Measurements from ENCODE around the gene MECP2. TPM values are rescaled to one million over a fixed set of nuclear protein-coding genes. Genes with fewer than 3 reads are reported as not detected.
A peak's percentile ranks its signal among the peaks of the same experiment; 100 is the strongest.

Gene MECP2
- total and polyA plus RNA-seq, 2 of the 13 experiments (the other 11 are each of a cell fraction or from before 2014, with no cell fraction given) = 7.9 to 18.1 TPM

DNA sequence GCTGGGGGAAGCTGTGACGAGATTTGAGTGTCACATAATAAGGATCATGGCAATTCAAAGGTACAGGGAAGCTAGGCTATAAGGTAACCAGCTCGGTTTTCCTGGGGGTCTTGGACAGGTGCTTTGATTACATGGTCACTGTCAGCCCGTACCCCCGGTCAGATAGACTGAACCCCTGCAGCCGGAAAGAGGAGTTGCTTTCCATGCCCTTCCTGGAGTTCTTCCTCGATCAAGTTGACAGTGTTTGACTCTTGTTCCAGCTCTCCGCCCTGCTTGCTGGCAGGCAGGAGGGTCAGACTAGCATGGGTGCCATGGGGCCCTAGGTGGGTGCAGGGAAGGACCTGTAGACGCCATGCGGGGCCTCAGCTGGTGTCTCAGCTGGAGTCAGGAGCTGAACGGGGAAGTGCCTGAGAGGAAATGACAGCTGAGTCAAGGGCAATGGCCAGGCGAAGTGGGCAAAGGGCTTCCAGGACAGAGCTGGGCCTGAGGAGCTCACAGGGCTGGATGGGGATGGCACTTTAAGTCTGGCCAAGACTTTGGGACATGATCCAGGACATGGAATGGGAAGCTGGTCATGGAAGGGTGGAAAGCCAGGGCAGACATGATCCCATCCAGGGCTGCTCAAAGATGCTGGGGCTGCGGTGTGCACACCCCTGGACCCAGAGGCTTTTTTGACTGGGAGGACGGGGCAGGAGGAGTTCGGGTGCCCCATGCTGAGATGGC is 123.4 kb downstream of the MECP2 start (continued):
- TF ChIP-seq, protein P1, sequence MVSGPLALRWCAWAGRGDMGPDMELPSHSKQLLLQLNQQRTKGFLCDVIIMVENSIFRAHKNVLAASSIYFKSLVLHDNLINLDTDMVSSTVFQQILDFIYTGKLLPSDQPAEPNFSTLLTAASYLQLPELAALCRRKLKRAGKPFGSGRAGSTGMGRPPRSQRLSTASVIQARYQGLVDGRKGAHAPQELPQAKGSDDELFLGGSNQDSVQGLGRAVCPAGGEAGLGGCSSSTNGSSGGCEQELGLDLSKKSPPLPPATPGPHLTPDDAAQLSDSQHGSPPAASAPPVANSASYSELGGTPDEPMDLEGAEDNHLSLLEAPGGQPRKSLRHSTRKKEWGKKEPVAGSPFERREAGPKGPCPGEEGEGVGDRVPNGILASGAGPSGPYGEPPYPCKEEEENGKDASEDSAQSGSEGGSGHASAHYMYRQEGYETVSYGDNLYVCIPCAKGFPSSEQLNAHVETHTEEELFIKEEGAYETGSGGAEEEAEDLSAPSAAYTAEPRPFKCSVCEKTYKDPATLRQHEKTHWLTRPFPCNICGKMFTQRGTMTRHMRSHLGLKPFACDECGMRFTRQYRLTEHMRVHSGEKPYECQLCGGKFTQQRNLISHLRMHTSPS (CRISPR knock-in tag; IDR thresholded peaks at IDR 0.05; ENCODE audit: low read depth) = peak; percentile 31; the same call in 1 of the 2 replicates
- TF ChIP-seq HDAC1 (CRISPR knock-in tag; IDR thresholded peaks at IDR 0.05) (0 out of 2 replicates have a peak, but pooled peaks have one; percentile 14), FOXP1 (IDR thresholded peaks at IDR 0.05) (no peak), FOXP1 (CRISPR knock-in tag; IDR thresholded peaks at IDR 0.05) (no peak), PITX1 (CRISPR knock-in tag; IDR thresholded peaks at IDR 0.05) (no peak), DR1 (CRISPR knock-in tag; IDR thresholded peaks at IDR 0.05) (no peak), KLF15 (CRISPR knock-in tag; IDR thresholded peaks at IDR 0.05; ENCODE audit: borderline replicate concordance) (no peak), GATAD2A (CRISPR knock-in tag; IDR thresholded peaks at IDR 0.05) (no peak), ARNT2 (CRISPR knock-in tag; IDR thresholded peaks at IDR 0.05; ENCODE audit: low read depth) (no peak), ZNF292 (CRISPR knock-in tag; IDR thresholded peaks at IDR 0.05; ENCODE audit: borderline replicate concordance, low read depth) (no peak), MEIS2 (CRISPR knock-in tag; IDR thresholded peaks at IDR 0.05) (no peak), ZNF317 (CRISPR knock-in tag; IDR thresholded peaks at IDR 0.05) (no peak), DNMT1 (CRISPR knock-in tag; IDR thresholded peaks at IDR 0.05) (no peak), AKAP8 (CRISPR knock-in tag; IDR thresholded peaks at IDR 0.05) (no peak)
- TF ChIP-seq, protein P2, sequence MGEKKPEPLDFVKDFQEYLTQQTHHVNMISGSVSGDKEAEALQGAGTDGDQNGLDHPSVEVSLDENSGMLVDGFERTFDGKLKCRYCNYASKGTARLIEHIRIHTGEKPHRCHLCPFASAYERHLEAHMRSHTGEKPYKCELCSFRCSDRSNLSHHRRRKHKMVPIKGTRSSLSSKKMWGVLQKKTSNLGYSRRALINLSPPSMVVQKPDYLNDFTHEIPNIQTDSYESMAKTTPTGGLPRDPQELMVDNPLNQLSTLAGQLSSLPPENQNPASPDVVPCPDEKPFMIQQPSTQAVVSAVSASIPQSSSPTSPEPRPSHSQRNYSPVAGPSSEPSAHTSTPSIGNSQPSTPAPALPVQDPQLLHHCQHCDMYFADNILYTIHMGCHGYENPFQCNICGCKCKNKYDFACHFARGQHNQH (CRISPR knock-in tag; IDR thresholded peaks at IDR 0.05) = no peak
- TF ChIP-seq, protein P3, sequence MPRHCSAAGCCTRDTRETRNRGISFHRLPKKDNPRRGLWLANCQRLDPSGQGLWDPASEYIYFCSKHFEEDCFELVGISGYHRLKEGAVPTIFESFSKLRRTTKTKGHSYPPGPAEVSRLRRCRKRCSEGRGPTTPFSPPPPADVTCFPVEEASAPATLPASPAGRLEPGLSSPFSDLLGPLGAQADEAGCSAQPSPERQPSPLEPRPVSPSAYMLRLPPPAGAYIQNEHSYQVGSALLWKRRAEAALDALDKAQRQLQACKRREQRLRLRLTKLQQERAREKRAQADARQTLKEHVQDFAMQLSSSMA (CRISPR knock-in tag; IDR thresholded peaks at IDR 0.05) = no peak
- TF ChIP-seq, protein P4, sequence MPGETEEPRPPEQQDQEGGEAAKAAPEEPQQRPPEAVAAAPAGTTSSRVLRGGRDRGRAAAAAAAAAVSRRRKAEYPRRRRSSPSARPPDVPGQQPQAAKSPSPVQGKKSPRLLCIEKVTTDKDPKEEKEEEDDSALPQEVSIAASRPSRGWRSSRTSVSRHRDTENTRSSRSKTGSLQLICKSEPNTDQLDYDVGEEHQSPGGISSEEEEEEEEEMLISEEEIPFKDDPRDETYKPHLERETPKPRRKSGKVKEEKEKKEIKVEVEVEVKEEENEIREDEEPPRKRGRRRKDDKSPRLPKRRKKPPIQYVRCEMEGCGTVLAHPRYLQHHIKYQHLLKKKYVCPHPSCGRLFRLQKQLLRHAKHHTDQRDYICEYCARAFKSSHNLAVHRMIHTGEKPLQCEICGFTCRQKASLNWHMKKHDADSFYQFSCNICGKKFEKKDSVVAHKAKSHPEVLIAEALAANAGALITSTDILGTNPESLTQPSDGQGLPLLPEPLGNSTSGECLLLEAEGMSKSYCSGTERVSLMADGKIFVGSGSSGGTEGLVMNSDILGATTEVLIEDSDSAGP (CRISPR knock-in tag; IDR thresholded peaks at IDR 0.05; ENCODE audit: borderline replicate concordance) = 0 out of 2 replicates have a peak, but pooled peaks have one; percentile 28
